ENCODE measurements around the gene DUSP8.

Gene DUSP8

DNA sequence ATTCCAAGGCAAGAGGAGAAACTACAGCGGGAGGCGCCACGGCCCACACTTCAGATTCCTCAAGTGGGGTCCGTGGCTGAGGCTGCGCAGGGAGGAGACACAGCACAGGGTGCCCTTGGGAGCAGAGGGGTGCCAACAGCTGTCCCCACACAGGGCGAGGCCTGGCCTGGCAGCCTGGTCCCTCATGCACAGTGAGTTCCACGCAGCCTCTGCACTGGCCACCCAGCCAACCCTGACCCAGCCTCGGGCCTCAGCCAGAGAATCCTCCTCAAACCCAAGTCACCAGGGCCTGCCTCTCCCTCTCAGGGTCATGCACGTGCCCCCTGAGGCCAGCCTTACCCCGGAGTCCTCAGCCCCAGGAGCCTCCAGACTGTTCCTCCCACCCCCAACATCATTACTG is 63.1 kb downstream of the DUSP8 start:
- TF ChIP-seq, protein P1, sequence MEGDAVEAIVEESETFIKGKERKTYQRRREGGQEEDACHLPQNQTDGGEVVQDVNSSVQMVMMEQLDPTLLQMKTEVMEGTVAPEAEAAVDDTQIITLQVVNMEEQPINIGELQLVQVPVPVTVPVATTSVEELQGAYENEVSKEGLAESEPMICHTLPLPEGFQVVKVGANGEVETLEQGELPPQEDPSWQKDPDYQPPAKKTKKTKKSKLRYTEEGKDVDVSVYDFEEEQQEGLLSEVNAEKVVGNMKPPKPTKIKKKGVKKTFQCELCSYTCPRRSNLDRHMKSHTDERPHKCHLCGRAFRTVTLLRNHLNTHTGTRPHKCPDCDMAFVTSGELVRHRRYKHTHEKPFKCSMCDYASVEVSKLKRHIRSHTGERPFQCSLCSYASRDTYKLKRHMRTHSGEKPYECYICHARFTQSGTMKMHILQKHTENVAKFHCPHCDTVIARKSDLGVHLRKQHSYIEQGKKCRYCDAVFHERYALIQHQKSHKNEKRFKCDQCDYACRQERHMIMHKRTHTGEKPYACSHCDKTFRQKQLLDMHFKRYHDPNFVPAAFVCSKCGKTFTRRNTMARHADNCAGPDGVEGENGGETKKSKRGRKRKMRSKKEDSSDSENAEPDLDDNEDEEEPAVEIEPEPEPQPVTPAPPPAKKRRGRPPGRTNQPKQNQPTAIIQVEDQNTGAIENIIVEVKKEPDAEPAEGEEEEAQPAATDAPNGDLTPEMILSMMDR (IDR thresholded peaks at IDR 0.05; ENCODE audit: borderline replicate concordance, insufficient read depth, low read depth, low read length) = no peak
- H3K4me3 ChIP-seq (ENCODE audit: low read depth, low read length) = no peak overlapping the region

DNA sequence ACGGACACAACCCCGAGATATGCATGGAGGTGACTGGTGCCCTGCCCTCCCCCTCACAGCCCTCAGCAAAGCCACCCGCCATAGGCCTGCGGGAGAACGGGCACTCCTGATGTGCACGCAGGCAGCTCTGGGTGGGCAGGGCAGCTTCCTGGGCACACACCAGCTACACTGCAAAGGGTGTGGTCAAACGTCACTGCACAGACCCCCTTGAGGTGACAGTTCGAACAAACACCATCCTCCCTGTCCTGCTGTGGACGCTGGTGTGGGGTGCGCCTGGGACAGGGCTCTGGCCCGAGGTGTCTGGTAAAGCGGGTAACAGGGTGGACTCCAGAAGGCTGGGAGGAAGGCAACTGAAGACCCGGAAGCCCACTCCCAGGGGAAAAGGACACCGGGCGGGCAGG is 63.6 kb downstream of the DUSP8 start:
- TF ChIP-seq, protein P1 (IDR thresholded peaks at IDR 0.05; ENCODE audit: borderline replicate concordance, insufficient read depth, low read depth, low read length) = no peak
- H3K4me3 ChIP-seq (ENCODE audit: low read depth, low read length) = no peak overlapping the region

DNA sequence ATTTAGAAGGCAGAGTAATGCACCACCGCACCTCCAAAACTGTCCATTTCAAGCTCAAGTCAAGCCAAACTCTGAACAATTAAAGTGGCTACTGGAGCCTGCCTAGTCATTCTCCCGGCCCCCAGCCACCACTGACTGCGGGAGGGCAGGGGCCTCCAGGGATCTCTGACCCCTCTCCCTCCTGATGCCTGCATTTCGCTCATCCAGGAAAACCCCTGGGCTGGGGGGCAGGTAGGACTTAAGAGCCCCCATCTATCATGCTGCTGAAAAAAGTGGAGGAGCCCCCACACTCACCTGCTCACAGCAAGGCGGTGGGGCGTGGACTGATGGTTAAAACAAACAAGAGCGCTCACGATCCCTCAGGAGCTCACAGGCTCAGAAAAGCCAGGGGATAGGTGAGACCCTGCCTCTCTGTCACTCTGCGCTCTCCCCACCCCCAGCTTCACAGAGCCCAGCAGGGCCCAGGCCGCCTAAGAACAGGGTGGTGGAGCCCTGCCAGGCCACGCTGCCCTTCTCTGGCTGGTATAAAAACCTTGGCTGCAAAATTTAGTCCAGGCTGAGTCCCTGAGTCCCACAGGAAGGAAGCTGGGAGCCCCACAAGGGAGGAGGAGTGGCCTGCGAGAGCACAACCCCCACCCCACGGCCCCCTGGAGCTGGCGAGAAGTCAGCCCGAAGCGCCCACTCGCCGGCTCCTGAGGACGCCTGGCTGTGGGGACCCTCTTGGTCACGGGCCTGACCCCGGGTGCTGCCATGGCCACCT is 64.5 kb downstream of the DUSP8 start:
- no peak overlapping the region for H3K4me3 ChIP-seq (ENCODE audit: low read depth, low read length)
- TF ChIP-seq, protein P1 (IDR thresholded peaks at IDR 0.05; ENCODE audit: borderline replicate concordance, insufficient read depth, low read depth, low read length) = no peak

DNA sequence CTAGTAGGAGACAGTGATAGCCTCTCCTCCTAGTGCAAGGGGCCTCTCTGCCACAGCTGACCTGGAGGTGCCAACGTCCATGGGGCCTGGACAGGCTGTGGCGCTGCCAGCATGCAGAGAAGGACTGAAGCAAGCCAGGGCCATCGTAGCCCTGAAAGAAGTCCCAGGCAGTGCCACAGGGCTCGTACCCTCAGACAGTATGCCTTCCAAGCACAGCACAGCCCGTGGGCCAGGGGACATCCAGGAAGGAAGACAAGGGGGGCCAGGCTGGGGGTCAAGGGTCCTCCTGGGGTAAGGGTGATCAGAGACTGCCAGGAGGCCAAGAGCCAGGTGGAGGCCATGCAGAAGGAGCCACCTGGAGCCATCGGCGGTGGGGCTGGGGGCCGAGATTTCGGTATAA is 65.1 kb downstream of the DUSP8 start:
- TF ChIP-seq, protein P1 (IDR thresholded peaks at IDR 0.05; ENCODE audit: borderline replicate concordance, insufficient read depth, low read depth, low read length) = no peak
- no peak overlapping the region for H3K4me3 ChIP-seq (ENCODE audit: low read depth, low read length)

DNA sequence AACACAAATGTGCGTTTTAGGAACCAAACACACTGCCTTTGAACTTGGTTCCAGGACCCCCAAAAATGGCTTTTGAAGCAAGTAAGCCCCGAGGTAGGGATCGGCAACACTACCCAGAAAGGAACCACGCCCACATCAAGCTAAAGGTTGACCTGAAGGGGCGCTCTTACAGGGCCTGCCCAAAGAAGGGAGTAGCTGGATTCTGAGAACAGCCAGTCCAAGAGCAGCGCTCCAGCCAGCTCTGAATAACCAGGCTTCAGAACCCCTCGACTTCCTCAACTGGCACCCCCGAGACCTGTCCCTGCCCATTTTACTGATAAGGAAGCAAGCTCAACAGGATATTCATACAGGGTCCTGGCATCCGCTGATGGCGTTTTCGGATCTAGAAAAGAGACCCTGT is 66.6 kb downstream of the DUSP8 start:
- TF ChIP-seq, protein P1 (IDR thresholded peaks at IDR 0.05; ENCODE audit: borderline replicate concordance, insufficient read depth, low read depth, low read length) = no peak
- no peak overlapping the region for H3K4me3 ChIP-seq (ENCODE audit: low read depth, low read length)

DNA sequence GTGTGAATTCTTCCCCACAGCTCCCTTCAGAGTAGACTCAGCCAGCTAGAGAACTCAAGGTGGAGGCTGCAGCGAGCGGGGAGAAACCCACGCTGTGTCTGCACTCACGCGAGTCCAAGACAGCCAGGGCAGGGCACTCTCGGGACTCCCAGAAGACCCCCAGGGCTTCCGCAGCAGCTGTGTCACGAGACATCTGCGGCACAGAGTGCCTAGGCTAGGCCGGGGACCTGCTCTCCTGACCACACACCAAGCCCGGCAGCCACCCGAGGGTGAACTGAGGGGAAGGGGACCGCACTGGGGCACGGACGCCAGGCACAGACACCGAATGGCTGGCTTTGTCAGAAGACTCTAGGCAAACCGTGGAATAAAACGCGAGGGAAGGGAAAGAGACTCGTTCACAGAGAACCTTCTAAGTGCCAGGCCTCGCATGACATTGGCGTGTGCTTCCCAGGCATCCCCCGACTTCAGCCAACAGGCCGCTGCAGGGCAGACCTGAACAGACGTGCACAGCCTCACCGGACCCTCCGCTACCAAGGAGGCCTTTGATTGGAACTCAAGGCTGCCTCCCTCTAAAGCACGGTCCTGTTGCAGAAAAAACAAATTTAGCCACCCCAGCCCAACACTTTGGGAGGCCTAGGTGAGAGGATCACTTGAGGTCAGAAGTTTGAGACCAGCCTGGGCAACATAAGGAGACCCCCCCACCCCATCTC is 67.3 kb downstream of the DUSP8 start:
- no peak overlapping the region for H3K4me3 ChIP-seq (ENCODE audit: low read depth, low read length)
- TF ChIP-seq, protein P1 (IDR thresholded peaks at IDR 0.05; ENCODE audit: borderline replicate concordance, insufficient read depth, low read depth, low read length) = no peak

DNA sequence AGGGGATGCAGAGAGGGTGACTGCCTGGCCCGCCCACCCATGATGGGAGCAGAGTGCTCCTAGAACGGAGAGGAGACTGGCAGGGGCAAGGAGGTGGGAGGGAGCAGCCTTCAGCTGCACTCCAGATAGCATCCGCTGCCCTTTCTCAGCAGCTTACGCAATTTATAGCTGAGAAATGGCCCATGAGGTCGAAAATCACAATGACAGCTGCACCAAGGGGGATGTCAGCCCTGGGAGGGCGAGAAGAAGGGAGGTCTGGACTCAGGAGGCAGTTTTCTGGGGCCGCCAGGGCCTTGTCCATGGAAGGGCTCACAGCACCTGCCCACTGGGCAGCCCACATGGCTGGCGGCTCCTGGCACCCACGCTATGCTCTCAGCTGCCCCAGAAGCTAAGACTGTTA is 67.9 kb downstream of the DUSP8 start:
- H3K4me3 ChIP-seq (ENCODE audit: low read depth, low read length) = no peak overlapping the region
- TF ChIP-seq, protein P1 (IDR thresholded peaks at IDR 0.05; ENCODE audit: borderline replicate concordance, insufficient read depth, low read depth, low read length) = no peak

Data from GM12875 (cell line).